K562 (cell line): Measurements from ENCODE around the gene ITPR1. TPM values are rescaled to one million over a fixed set of nuclear protein-coding genes. Genes with fewer than 3 reads are reported as not detected.

Source experiments
- ATAC-seq: fragments of 200-7000 bp; cut with Tn5 transposase; 3 replicates; pipeline ENCODE4 v1.9.1; 2020; ENCODE audit warnings: moderate library complexity
- BruUV-seq: library from RNA; stranded (reverse); fragments of 400-500 nt; replicated peaks from 2 replicates; lab custom pipeline; 2021; lab: Mats Ljungman, UMichigan
- CTCF ChIA-PET: fragments of 300-600 bp; formaldehyde crosslinking; extraction: SDS; loops from one replicate; lab custom pipeline; 2021; ENCODE audit warnings: low intra/inter-chr PET ratio; lab: Yijun Ruan, JAX
- POLR2A ChIA-PET: fragments of 300-600, 350-650 bp; sonication (Branson Sonifier 250); formaldehyde crosslinking; extraction: SDS; loops from one replicate; lab custom pipeline; 2021; ENCODE audit warnings: antibody characterized with exemption, inconsistent platforms; lab: Yijun Ruan, JAX
- DNase-seq, 4 experiments: peaks; one replicate each; pipeline versions ENCODE4 v3.0.0 to v3.0.0-alpha.2; 2011 to 2018; ENCODE audit warnings: low spot score in 3 of 4, mixed read lengths in 3 of 4; ENCODE audit errors: extremely low read depth in 1 of 4
- FAIRE-seq: peaks from 2 replicates; lab custom pipeline; 2011; peaks lifted over from hg19 to GRCh38; lab: Jason Lieb, UNC
- H2AFZ ChIP-seq: 2 replicates; pipeline ENCODE4 v1.6.0; 2011; ENCODE audit warnings: low read depth, low read length, control low read depth, inconsistent platforms
- H3K27ac ChIP-seq: fragments of 200-600 bp; 3 replicates; pipeline ENCODE4 v1.8.0; 2011; ENCODE audit warnings: low read depth, mild to moderate bottlenecking, control low read depth, inconsistent platforms, low read length, moderate library complexity, mixed read lengths; ENCODE audit errors: extremely low read depth
- H3K27me3 ChIP-seq, 2 experiments: fragments of 300-600 bp in 1 of 2; 2 replicates in 1 of 2; 3 replicates in 1 of 2; pipeline versions ENCODE4 v1.6.0 to v1.8.0; 2011; ENCODE audit warnings: inconsistent platforms in 2 of 2, low read length in 2 of 2, mild to moderate bottlenecking in 1 of 2, mixed read lengths in 1 of 2, moderate library complexity in 1 of 2; ENCODE audit not compliant: control insufficient read depth in 2 of 2, insufficient read depth in 2 of 2
- H3K36me3 ChIP-seq: fragments of 300-600 bp; 3 replicates; pipeline ENCODE4 v1.8.0; 2011; ENCODE audit warnings: mild to moderate bottlenecking, low read length, inconsistent platforms; ENCODE audit not compliant: control insufficient read depth, insufficient read depth
- H3K4me1 ChIP-seq, 2 experiments: fragments of 200-600 bp in 1 of 2; replicated peaks in 1 of 2; 2 replicates in 1 of 2; 3 replicates in 1 of 2; pipeline versions ENCODE4 v1.5.1 to v1.8.0; 2011; ENCODE audit warnings: inconsistent platforms in 2 of 2, low read length in 2 of 2, mild to moderate bottlenecking in 1 of 2, mixed read lengths in 1 of 2, moderate library complexity in 1 of 2; ENCODE audit not compliant: control insufficient read depth in 2 of 2, insufficient read depth in 2 of 2
- H3K4me2 ChIP-seq: 2 replicates; pipeline ENCODE4 v1.6.1; 2011; ENCODE audit warnings: low read length, control low read depth, inconsistent platforms, mixed read lengths; ENCODE audit not compliant: insufficient read depth
- H3K4me3 ChIP-seq: fragments of 200-600 bp; sonication (generic), shearing (Covaris generic); 2 replicates; pipeline ENCODE4 v1.5.1; 2016; ENCODE audit warnings: control low read depth, inconsistent platforms
- H3K79me2 ChIP-seq: fragments of 200-600 bp; 3 replicates; pipeline ENCODE4 v1.8.0; 2011; ENCODE audit warnings: low read length, inconsistent platforms; ENCODE audit not compliant: control insufficient read depth, insufficient read depth
- H3K9ac ChIP-seq, 2 experiments: 2 replicates each; pipeline versions ENCODE4 v1.6.0 to v1.6.1; 2011; ENCODE audit warnings: low read depth in 2 of 2, low read length in 2 of 2, control low read depth in 1 of 2, inconsistent platforms in 1 of 2, mild to moderate bottlenecking in 1 of 2, mixed read lengths in 1 of 2; ENCODE audit not compliant: insufficient read depth in 1 of 2
- H3K9me1 ChIP-seq: one replicate; pipeline ENCODE4 v1.6.0; 2011; ENCODE audit warnings: inconsistent platforms, mild to moderate bottlenecking, low read length, moderate library complexity; ENCODE audit not compliant: control insufficient read depth, insufficient read depth
- H3K9me3 ChIP-seq: replicated peaks from 2 replicates; pipeline ENCODE4 v1.5.1; 2011; ENCODE audit warnings: low read depth, low read length, inconsistent platforms; ENCODE audit not compliant: control insufficient read depth, insufficient read depth
- H4K20me1 ChIP-seq: replicated peaks from 2 replicates; pipeline ENCODE4 v1.6.1; 2011; ENCODE audit warnings: low read length, inconsistent platforms, mixed read lengths; ENCODE audit not compliant: control insufficient read depth, insufficient read depth
- ARID1B ChIP-seq: fragments of 450-650 bp; IDR thresholded peaks from 2 replicates; pipeline ENCODE4 v1.6.1; 2016; ENCODE audit warnings: antibody characterized with exemption, mild to moderate bottlenecking, inconsistent platforms
- BHLHE40 ChIP-seq: IDR thresholded peaks from 2 replicates; pipeline ENCODE4 v1.6.1; 2011; ENCODE audit warnings: low read length, improper control_type of control experiment
- EP400 ChIP-seq: fragments of 450-650 bp; IDR thresholded peaks from 2 replicates; pipeline ENCODE4 v1.6.1; 2017; ENCODE audit warnings: antibody characterized with exemption, mild to moderate bottlenecking, moderate library complexity
- ETV1 ChIP-seq: fragments of 450-650 bp; conservative IDR thresholded peaks from 2 replicates; pipeline ENCODE4 v1.6.1; 2016; ENCODE audit warnings: missing genetic modification characterization, control low read depth, low read depth, missing compliant biosample characterization
- RCOR1 ChIP-seq, 2 experiments: IDR thresholded peaks; 2 replicates each; pipeline ENCODE4 v1.6.1; 2012; ENCODE audit warnings: low read depth in 2 of 2, low read length in 2 of 2, borderline replicate concordance in 1 of 2, improper control_type of control experiment in 1 of 2
- ZFP36 ChIP-seq: fragments of 150-350 bp; IDR thresholded peaks from 2 replicates; pipeline ENCODE4 v1.6.1; 2018; ENCODE audit warnings: low read length, low read depth; ENCODE audit not compliant: partially characterized antibody
- ZKSCAN8 ChIP-seq: fragments of 200-800 bp; sonication (Bioruptor generic); IDR thresholded peaks from 2 replicates; pipeline ENCODE4 v1.6.1; 2016; ENCODE audit warnings: missing genetic modification characterization, missing compliant biosample characterization
- ZNF12 ChIP-seq: sonication (generic); formaldehyde crosslinking; IDR thresholded peaks from 2 replicates; pipeline ENCODE4 v1.4.0; 2020; ENCODE audit warnings: mild to moderate bottlenecking, missing genetic modification reagents
- ZNF212 ChIP-seq: fragments of 450-650 bp; formaldehyde crosslinking; IDR thresholded peaks from 2 replicates; pipeline ENCODE4 v1.4.0; 2020; ENCODE audit warnings: mild to moderate bottlenecking
- ZNF24 ChIP-seq: fragments of 450-650 bp; IDR thresholded peaks from 2 replicates; pipeline ENCODE4 v1.6.1; 2016
- ZNF395 ChIP-seq: fragments of 200-800 bp; sonication (Bioruptor generic); IDR thresholded peaks from 2 replicates; pipeline ENCODE4 v1.6.1; 2017; ENCODE audit warnings: missing genetic modification characterization, missing compliant biosample characterization
- ZNF76 ChIP-seq: fragments of 250-450 bp; sonication (Bioruptor Pico); IDR thresholded peaks from 2 replicates; pipeline ENCODE4 v1.4.0; 2020; ENCODE audit warnings: mild to moderate bottlenecking, moderate library complexity, borderline replicate concordance
- WGBS: fragments of 100-300 bp; shearing (Covaris generic); methylation state at CpG from one replicate; pipeline ENCODE4 v1.1.6; 2016; ENCODE audit warnings: low coverage, mixed read lengths; ENCODE audit not compliant: insufficient coverage; ENCODE audit errors: missing lambda C conversion rate; 5-methylcytosine and 5-hydroxymethylcytosine counted together
- in situ Hi-C: fragments of 300-500 bp; cut with MboI; formaldehyde crosslinking; loops from 4 replicates; pipeline ENCODE4 v1.15.0; 2018; ENCODE audit warnings: inconsistent platforms, mixed read lengths
- intact Hi-C: fragments of 100-400 bp; cut with micrococcal nuclease; formaldehyde crosslinking; loops from 2 replicates; pipeline ENCODE4 v1.14.2; 2022
- polyA plus RNA-seq, 8 experiments: library from polyadenylated mRNA; depleted of rRNA in 4 of 8; stranded (reverse) in 5 of 8; unstranded in 3 of 8; fragments of >200 nt; fragmentation: Nextera tagmentation in 2 of 8; fragmentation: Illumina TruSeq in 1 of 8; extraction: Ambion mirVana in 2 of 8; extraction: Trizol in 1 of 8; gene quantifications; 2 replicates each; pipeline versions ENCODE4 v1.2.1 to v1.2.3, GENCODE V29; 2011 to 2014; ENCODE audit warnings: inconsistent platforms in 1 of 8, missing spikeins in 1 of 8
- total RNA-seq, 7 experiments: library from RNA; depleted of rRNA in 6 of 7; stranded (reverse); fragments of >200 nt in 6 of 7; fragmentation: Illumina TruSeq in 2 of 7; extraction: Trizol in 2 of 7; gene quantifications; 2 replicates each; pipeline versions ENCODE4 v1.2.1 to v1.2.3, GENCODE V29; 2011 to 2021; ENCODE audit warnings: low replicate concordance in 1 of 7

ITPR1 gene
- total and polyA plus RNA-seq, 9 of the 15 experiments (the other 6 are each of a cell fraction or from before 2014, with no cell fraction given): 22.4 to 40.0 (median 27.4) TPM

- H3K4me3 ChIP-seq: no peak overlapping the region
- TF ChIP-seq EP400: no peak
- peak; percentile 83 for TF ChIP-seq ZFP36
- ChIA-PET POLR2A (interaction anchor here (1.5 to 1.6 kb wide), 2 partner anchors 12 to 206 kb away, joined by 3 to 5 read pairs; no protein-coding TSS in a partner anchor), CTCF (no interaction called here)
- no peak overlapping the region for H3K27ac ChIP-seq
- in situ Hi-C loops: no loop called here
- no peak overlapping the region for H2AFZ ChIP-seq
- intact Hi-C loops: no loop called here
- no peak overlapping the region for H3K9ac ChIP-seq
- no peaks in the 10 kb centered on the region for H3K79me2 ChIP-seq
- FAIRE-seq: no peak
- no peak for DNase-seq
- 82% methylated on average over 5 of the region's 5 CpGs for WGBS
- H3K4me2 ChIP-seq: no peak overlapping the region
- peaks cover 5% of the 10 kb centered on the region for H3K9me3 ChIP-seq
- peak; percentile 10; the same call in 2 of the 3 replicates for ATAC-seq
- H3K27me3 ChIP-seq: no peaks in the 10 kb centered on the region
- H3K4me1 ChIP-seq: peaks cover 4 to 15% of the 10 kb centered on the region in 2 experiments
- no peaks in the 10 kb centered on the region for H3K9me1 ChIP-seq
- H4K20me1 ChIP-seq: no peaks in the 10 kb centered on the region
- no TSS peak for BruUV-seq
- H3K36me3 ChIP-seq: peaks cover 7% of the 10 kb centered on the region; the same call in 2 of the 3 replicates
Measured at GRCh38 chr3:4771243-4771642, 278.1 kb downstream of the ITPR1 start.

- Histone ChIP-seq H3K36me3 (peaks cover 3% of the 10 kb centered on the region; the same call in 1 of the 3 replicates), H3K9ac (peak overlapping the region in 1 of 2 experiments; percentile 46; a peak in 1 of 4 replicates), H2AFZ (0 out of 2 replicates have a peak overlapping the region, but pooled peaks have one; percentile 6), H3K9me1 (no peaks in the 10 kb centered on the region), H3K9me3 (no peaks in the 10 kb centered on the region), H3K4me1 (peaks cover 4 to 20% of the 10 kb centered on the region in 2 experiments), H3K27ac (no peak overlapping the region), H4K20me1 (no peaks in the 10 kb centered on the region), H3K4me3 (no peak overlapping the region), H3K79me2 (no peaks in the 10 kb centered on the region), H3K27me3 (no peaks in the 10 kb centered on the region), H3K4me2 (no peak overlapping the region)
- POLR2A ChIA-PET: interaction anchor here (0.6 to 1.6 kb wide), 5 partner anchors 13 to 209 kb away, joined by 3 to 5 read pairs (median 4); no protein-coding TSS in a partner anchor
- no TSS peak for BruUV-seq
- FAIRE-seq (no peak), DNase-seq (peak in 2 of 4 experiments; percentile 29 to 48), ATAC-seq (peak; percentile 59)
- WGBS: 34% methylated on average over 4 of the region's 4 CpGs
- intact Hi-C loops: no loop called here
- in situ Hi-C loops: no loop called here
- CTCF ChIA-PET: no interaction called here
- TF ChIP-seq ZNF395 (0 out of 2 replicates have a peak, but pooled peaks have one; percentile 16), ZNF76 (no peak), ZNF212 (CRISPR knock-in tag) (no peak), ARID1B (0 out of 2 replicates have a peak, but pooled peaks have one; percentile 34), ZNF12 (CRISPR knock-in tag) (0 out of 2 replicates have a peak, but pooled peaks have one; percentile 61), BHLHE40 (peak; percentile 53; the same call in 1 of the 2 replicates), ZNF24 (no peak), ETV1 (peak; percentile 39; the same call in 1 of the 2 replicates), RCOR1 (IDR thresholded peaks at IDR 0.05; ENCODE audit: borderline replicate concordance in 1 of 2, low read depth in 2 of 2, low read length in 2 of 2) (peak in 1 of 2 experiments; percentile 8; a peak in 1 of 4 replicates), ZKSCAN8 (no peak)
Measured at GRCh38 chr3:4772171-4772804, 279.1 kb downstream of the ITPR1 start.
